Loucy (cell line): ENCODE data around the gene KIAA0930.

Experiments
- H2AFZ ChIP-seq: fragments of 200-600 bp; sonication (generic); 2 replicates; pipeline ENCODE4 v1.6.0; 2016; ENCODE audit warnings: antibody characterized with exemption, mild to moderate bottlenecking, low read length, moderate library complexity
- H3F3A ChIP-seq: fragments of 200-600 bp; 2 replicates; pipeline ENCODE4 v1.6.0; 2016; ENCODE audit warnings: antibody characterized with exemption, low read depth, mild to moderate bottlenecking
- H3K27me3 ChIP-seq: fragments of 200-600 bp; sonication (generic); 2 replicates; pipeline ENCODE4 v1.6.1; 2014; ENCODE audit warnings: low read length, mild to moderate bottlenecking; ENCODE audit not compliant: insufficient read depth, poor library complexity, severe bottlenecking
- H3K36me3 ChIP-seq: fragments of 200-600 bp; sonication (generic); 2 replicates; pipeline ENCODE4 v1.6.1; 2016; ENCODE audit warnings: low read length; ENCODE audit not compliant: insufficient read depth
- H3K4me1 ChIP-seq: fragments of 200-600 bp; sonication (generic); 2 replicates; pipeline ENCODE4 v1.5.1; 2014; ENCODE audit warnings: low read length, mild to moderate bottlenecking; ENCODE audit not compliant: insufficient read depth, poor library complexity, severe bottlenecking
- H3K4me2 ChIP-seq: fragments of 200-600 bp; sonication (generic); 2 replicates; pipeline ENCODE4 v1.6.0; 2014; ENCODE audit warnings: antibody characterized with exemption, low read length, low read depth, mild to moderate bottlenecking; ENCODE audit not compliant: poor library complexity, severe bottlenecking
- H3K4me3 ChIP-seq: fragments of 200-600 bp; sonication (generic); 2 replicates; pipeline ENCODE4 v1.5.1; 2014; ENCODE audit warnings: low read length, mild to moderate bottlenecking, mixed read lengths; ENCODE audit not compliant: poor library complexity, severe bottlenecking
- H3K79me2 ChIP-seq: fragments of 200-600 bp; sonication (generic); 2 replicates; pipeline ENCODE4 v1.6.1; 2014; ENCODE audit warnings: low read length; ENCODE audit not compliant: insufficient read depth
- H3K9ac ChIP-seq: fragments of 200-600 bp; sonication (generic); 2 replicates; pipeline ENCODE4 v1.6.0; 2014; ENCODE audit warnings: mild to moderate bottlenecking, low read depth, low read length, moderate library complexity; ENCODE audit not compliant: poor library complexity, severe bottlenecking
- H3K9me2 ChIP-seq: fragments of 200-600 bp; sonication (generic); replicated peaks from 2 replicates; pipeline ENCODE4 v1.6.1; 2016; ENCODE audit warnings: low read depth, low read length, mixed read lengths
- H3K9me3 ChIP-seq: fragments of 200-600 bp; sonication (generic); 2 replicates; pipeline ENCODE4 v1.6.1; 2014; ENCODE audit warnings: mild to moderate bottlenecking, antibody characterized with exemption, low read length, low read depth; ENCODE audit not compliant: insufficient read depth
- H4K20me1 ChIP-seq: fragments of 200-600 bp; sonication (generic); 2 replicates; pipeline ENCODE4 v1.6.0; 2014; ENCODE audit warnings: antibody characterized with exemption, low read length, mild to moderate bottlenecking; ENCODE audit not compliant: insufficient read depth, poor library complexity, severe bottlenecking
- CTCF ChIP-seq: fragments of 200-600 bp; sonication (generic); conservative IDR thresholded peaks from 2 replicates; pipeline ENCODE4 v1.5.1; 2014; ENCODE audit warnings: mild to moderate bottlenecking, antibody characterized with exemption, low read length
- EZH2phosphoT487 ChIP-seq: fragments of 200-600 bp; IDR thresholded peaks from 2 replicates; pipeline ENCODE4 v1.6.1; 2018; ENCODE audit warnings: antibody characterized with exemption, mild to moderate bottlenecking, moderate library complexity, borderline replicate concordance

The KIAA0930 gene

GRCh38 chr22:45188779-45189178 is 51.9 kb downstream of the KIAA0930 start:
- TF ChIP-seq CTCF (no peak), EZH2phosphoT487 (no peak)
- Histone ChIP-seq H3K79me2 (peaks cover 16% of the 10 kb centered on the region), H3K4me1 (no peaks in the 10 kb centered on the region), H3K9me3 (no peaks in the 10 kb centered on the region), H3K9ac (no peak overlapping the region), H4K20me1 (peaks cover 6% of the 10 kb centered on the region), H2AFZ (no peak overlapping the region), H3K27me3 (no peaks in the 10 kb centered on the region), H3K4me3 (no peak overlapping the region), H3K9me2 (no peaks in the 10 kb centered on the region), H3F3A (no peaks in the 10 kb centered on the region), H3K4me2 (no peak overlapping the region), H3K36me3 (peaks cover 31% of the 10 kb centered on the region; the same call in 1 of the 2 replicates)

GRCh38 chr22:45187891-45188290 is 52.8 kb downstream of the KIAA0930 start:
- Histone ChIP-seq H3F3A (no peaks in the 10 kb centered on the region), H3K9me3 (no peaks in the 10 kb centered on the region), H3K79me2 (peaks cover 21% of the 10 kb centered on the region), H3K4me1 (no peaks in the 10 kb centered on the region), H3K9ac (no peak overlapping the region), H3K36me3 (peaks cover 40% of the 10 kb centered on the region), H4K20me1 (peaks cover 15% of the 10 kb centered on the region), H3K27me3 (no peaks in the 10 kb centered on the region), H3K4me3 (no peak overlapping the region), H2AFZ (no peak overlapping the region), H3K4me2 (no peak overlapping the region), H3K9me2 (no peaks in the 10 kb centered on the region)
- TF ChIP-seq CTCF (no peak), EZH2phosphoT487 (no peak)

- Histone ChIP-seq H3K4me2 (no peak overlapping the region), H3K4me1 (no peaks in the 10 kb centered on the region), H2AFZ (no peak overlapping the region), H3K9ac (no peak overlapping the region), H3F3A (no peaks in the 10 kb centered on the region), H4K20me1 (peaks cover 29% of the 10 kb centered on the region), H3K9me2 (no peaks in the 10 kb centered on the region), H3K36me3 (peaks cover 58% of the 10 kb centered on the region), H3K9me3 (no peaks in the 10 kb centered on the region), H3K79me2 (peaks cover 36% of the 10 kb centered on the region), H3K27me3 (no peaks in the 10 kb centered on the region), H3K4me3 (no peak overlapping the region)
- no peak for TF ChIP-seq EZH2phosphoT487
- TF ChIP-seq CTCF = no peak
These were observed 54.8 kb downstream of the KIAA0930 start for GRCh38 chr22:45185718-45186514.
